IMR-90 (cell line): ENCODE measurements around the gene CADM2. TPM values are rescaled to one million over a fixed set of nuclear protein-coding genes. Genes with fewer than 3 reads are reported as not detected.

Experiments
- ATAC-seq: fragments of 200-7000 bp; cut with Tn5 transposase; 2 replicates; pipeline ENCODE4 v1.9.1; 2020; ENCODE audit warnings: low read depth, mild to moderate bottlenecking, moderate library complexity
- BruUV-seq: library from RNA; stranded (reverse); fragments of 400-500 nt; replicated peaks from 2 replicates; lab custom pipeline; 2021; lab: Mats Ljungman, UMichigan
- CTCF ChIA-PET: fragments of 300-600 bp; formaldehyde crosslinking; extraction: SDS; loops from one replicate; lab custom pipeline; 2021; ENCODE audit warnings: antibody characterized with exemption; lab: Yijun Ruan, JAX
- POLR2A ChIA-PET: fragments of 300-600 bp; sonication (Branson Sonifier 250); formaldehyde crosslinking; loops from one replicate; lab custom pipeline; 2022; ENCODE audit warnings: antibody characterized with exemption; ENCODE audit not compliant: unreplicated experiment; lab: Charles Lee
- DNase-seq: peaks from one replicate; pipeline ENCODE4 v3.0.0; 2013
- H2AFZ ChIP-seq: replicated peaks from 2 replicates; pipeline ENCODE3; 2013; ENCODE audit warnings: low read length, mild to moderate bottlenecking; ENCODE audit not compliant: poor library complexity
- H2AK5ac ChIP-seq: 2 replicates; pipeline ENCODE4 v1.6.1; 2013; ENCODE audit warnings: low read depth, low read length, inconsistent platforms
- H2AK9ac ChIP-seq: replicated peaks from 2 replicates; pipeline ENCODE3; 2013; ENCODE audit warnings: mild to moderate bottlenecking, low read depth, low read length, moderate library complexity; ENCODE audit not compliant: poor library complexity
- H2BK120ac ChIP-seq: 2 replicates; pipeline ENCODE4 v1.6.1; 2013; ENCODE audit warnings: low read depth, low read length, inconsistent platforms
- H2BK15ac ChIP-seq: 3 replicates; pipeline ENCODE4 v1.6.1; 2013; ENCODE audit warnings: low read depth, low read length, inconsistent platforms
- H2BK20ac ChIP-seq: 2 replicates; pipeline ENCODE4 v1.6.1; 2013; ENCODE audit warnings: low read depth, mild to moderate bottlenecking, inconsistent platforms, low read length, moderate library complexity
- H2BK5ac ChIP-seq: 2 replicates; pipeline ENCODE4 v1.6.1; 2013; ENCODE audit warnings: mild to moderate bottlenecking, low read depth, low read length, inconsistent platforms; ENCODE audit not compliant: poor library complexity, severe bottlenecking
- H3K14ac ChIP-seq: replicated peaks from 2 replicates; pipeline ENCODE4 v1.6.1; 2013; ENCODE audit warnings: low read depth, low read length, inconsistent platforms
- H3K18ac ChIP-seq: 2 replicates; pipeline ENCODE4 v1.6.1; 2013; ENCODE audit warnings: low read depth, low read length, control low read depth
- H3K23ac ChIP-seq: 2 replicates; pipeline ENCODE4 v1.6.1; 2013; ENCODE audit warnings: low read depth, low read length, inconsistent platforms
- H3K27ac ChIP-seq: 2 replicates; pipeline ENCODE4 v1.5.1; 2013; ENCODE audit warnings: mild to moderate bottlenecking, control low read depth, low read length; ENCODE audit not compliant: insufficient read depth
- H3K27me3 ChIP-seq: 2 replicates; pipeline ENCODE4 v1.6.1; 2013; ENCODE audit warnings: low read length; ENCODE audit not compliant: control insufficient read depth, insufficient read depth
- H3K36me3 ChIP-seq: 2 replicates; pipeline ENCODE4 v1.6.1; 2013; ENCODE audit warnings: low read length, mixed read lengths; ENCODE audit not compliant: control insufficient read depth, insufficient read depth
- H3K4ac ChIP-seq: 2 replicates; pipeline ENCODE4 v1.6.1; 2013; ENCODE audit warnings: low read depth, low read length, inconsistent platforms
- H3K4me1 ChIP-seq: 2 replicates; pipeline ENCODE4 v1.6.1; 2013; ENCODE audit warnings: low read length, mixed read lengths; ENCODE audit not compliant: control insufficient read depth, insufficient read depth
- H3K4me2 ChIP-seq: 2 replicates; pipeline ENCODE4 v1.6.1; 2013; ENCODE audit warnings: low read depth, mild to moderate bottlenecking, control low read depth, low read length, moderate library complexity
- H3K4me3 ChIP-seq: 2 replicates; pipeline ENCODE4 v1.5.1; 2013; ENCODE audit warnings: low read depth, mild to moderate bottlenecking, control low read depth, low read length, moderate library complexity; ENCODE audit not compliant: insufficient read depth
- H3K56ac ChIP-seq: 2 replicates; pipeline ENCODE4 v1.6.1; 2013; ENCODE audit warnings: low read length, inconsistent platforms; ENCODE audit not compliant: insufficient read depth; ENCODE audit errors: extremely low read depth
- H3K79me1 ChIP-seq, 2 experiments: 2 replicates each; pipeline ENCODE4 v1.6.1; 2013; ENCODE audit warnings: low read length in 2 of 2, inconsistent platforms in 1 of 2, low read depth in 1 of 2
- H3K9ac ChIP-seq: 2 replicates; pipeline ENCODE4 v1.6.1; 2013; ENCODE audit warnings: low read depth, low read length, control low read depth
- H3K9me1 ChIP-seq: 2 replicates; pipeline ENCODE4 v1.6.1; 2013; ENCODE audit warnings: low read length, inconsistent platforms; ENCODE audit not compliant: insufficient read depth
- H3K9me3 ChIP-seq: 2 replicates; pipeline ENCODE4 v1.6.1; 2013; ENCODE audit warnings: low read length; ENCODE audit not compliant: control insufficient read depth, insufficient read depth
- H4K20me1 ChIP-seq: 2 replicates; pipeline ENCODE4 v1.6.1; 2013; ENCODE audit warnings: low read length, inconsistent platforms; ENCODE audit not compliant: insufficient read depth
- H4K5ac ChIP-seq: 2 replicates; pipeline ENCODE4 v1.6.1; 2013; ENCODE audit warnings: mild to moderate bottlenecking, low read depth, low read length, control low read depth
- H4K8ac ChIP-seq, 2 experiments: 2 replicates each; pipeline ENCODE4 v1.6.1; 2013; ENCODE audit warnings: low read depth in 2 of 2, low read length in 2 of 2, control low read depth in 1 of 2, inconsistent platforms in 1 of 2
- H4K91ac ChIP-seq: 2 replicates; pipeline ENCODE4 v1.6.1; 2013; ENCODE audit warnings: low read depth, low read length, inconsistent platforms; ENCODE audit not compliant: insufficient read depth
- CHD1 ChIP-seq: IDR thresholded peaks from 2 replicates; pipeline ENCODE4 v1.6.1; 2012; ENCODE audit warnings: low read depth, low read length, improper control_type of control experiment
- FOS ChIP-seq: fragments of 150-350 bp; IDR thresholded peaks from 2 replicates; pipeline ENCODE4 v1.6.1; 2016; ENCODE audit warnings: low read depth, low read length
- NFE2L2 ChIP-seq: fragments of 150-350 bp; IDR thresholded peaks from 2 replicates; pipeline ENCODE4 v1.6.1; 2016; ENCODE audit warnings: low read depth, mild to moderate bottlenecking, low read length
- POLR2A ChIP-seq: IDR thresholded peaks from 2 replicates; pipeline ENCODE4 v1.6.1; 2012; ENCODE audit warnings: mild to moderate bottlenecking, low read depth, low read length
- RAD21 ChIP-seq: IDR thresholded peaks from 2 replicates; pipeline ENCODE4 v1.6.1; 2012; ENCODE audit warnings: low read length, improper control_type of control experiment
- SMC3 ChIP-seq: fragments of 150-350 bp; IDR thresholded peaks from 2 replicates; pipeline ENCODE4 v1.6.1; 2016; ENCODE audit warnings: low read depth, mild to moderate bottlenecking, antibody characterized with exemption, low read length, moderate library complexity
- WGBS, 2 experiments: methylation state at CpG; one replicate each; pipeline versions ENCODE4 v1.1.5 to v1.1.7; 2013; ENCODE audit warnings: missing lambda C conversion rate in 2 of 2; ENCODE audit not compliant: insufficient read length in 1 of 2; ENCODE audit errors: extremely low coverage in 2 of 2; 5-methylcytosine and 5-hydroxymethylcytosine counted together
- dilution Hi-C: fragments of 300-500 bp; cut with HindIII; formaldehyde crosslinking; loops from one replicate; pipeline ENCODE4 v1.14.3; 2018; ENCODE audit warnings: low sequenced_read_pairs; ENCODE audit not compliant: unreplicated experiment
- in situ Hi-C: fragments of 300-500 bp; cut with MboI; formaldehyde crosslinking; loops from 3 replicates; pipeline ENCODE4 v1.14.3; 2019; ENCODE audit warnings: low sequenced_read_pairs, inconsistent platforms, mixed read lengths
- intact Hi-C: fragments of 100-400 bp; cut with micrococcal nuclease; formaldehyde crosslinking; loops from 2 replicates; pipeline ENCODE4 v1.10.0; 2022
- polyA plus RNA-seq, 3 experiments: library from polyadenylated mRNA; depleted of rRNA; stranded (reverse); fragments of >200 nt; gene quantifications; 2 replicates each; pipeline ENCODE4 v1.2.3, GENCODE V29; 2012; ENCODE audit warnings: low replicate concordance in 1 of 3
- total RNA-seq: library from RNA; depleted of rRNA; stranded (reverse); fragments of >200 nt; gene quantifications from 2 replicates; pipeline ENCODE4 v1.2.3, GENCODE V29; 2012

CADM2 gene
- total and polyA plus RNA-seq, 2 of the 4 experiments (the other 2 are of a cell fraction): not detected

DNA sequence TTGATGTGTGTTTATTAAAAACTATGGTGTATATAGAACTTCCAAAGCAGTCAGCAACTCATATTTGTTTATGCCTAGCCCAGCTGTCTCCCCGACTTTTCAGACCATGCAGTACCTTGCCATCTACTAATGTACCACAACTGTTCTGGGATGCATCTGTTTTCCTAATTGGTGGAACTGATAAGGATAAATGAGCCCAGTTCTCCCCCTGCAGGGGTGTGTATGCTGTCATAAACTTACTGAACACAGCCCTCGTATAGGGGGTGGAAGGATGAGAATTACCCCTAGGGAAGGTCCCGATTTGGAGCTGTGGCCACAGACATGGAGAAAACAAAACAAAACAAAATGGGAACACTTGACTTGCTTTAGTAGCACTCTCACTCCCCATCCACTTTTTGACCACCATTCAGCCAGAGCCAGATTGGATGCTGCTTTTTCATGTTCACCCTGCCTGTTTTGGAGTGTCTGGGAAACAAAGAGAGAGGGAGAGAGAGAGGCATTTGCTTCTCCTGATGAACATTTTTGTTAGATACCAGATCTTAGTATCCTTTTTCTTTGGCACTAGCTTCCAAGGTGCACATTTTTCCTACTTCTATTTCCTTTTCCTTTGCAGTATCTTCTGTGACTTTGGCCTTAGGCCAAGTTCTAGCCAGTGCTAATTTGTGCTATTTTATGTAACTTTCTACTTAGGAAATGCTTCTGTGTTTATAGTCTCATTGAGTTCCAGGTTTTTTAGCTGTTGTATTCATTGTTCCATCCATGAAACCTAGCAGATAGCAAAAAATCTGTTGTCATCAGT, 29.1 kb downstream of the CADM2 start:
- no peak for DNase-seq
- no peaks in the 10 kb centered on the region for H3K4me1 ChIP-seq
- H3K56ac ChIP-seq: no peak overlapping the region
- H4K20me1 ChIP-seq: no peaks in the 10 kb centered on the region
- H3K9me1 ChIP-seq: no peaks in the 10 kb centered on the region
- H4K91ac ChIP-seq: no peak overlapping the region
- no peak overlapping the region for H3K23ac ChIP-seq
- no peak overlapping the region for H4K5ac ChIP-seq
- H3K4me3 ChIP-seq: no peak overlapping the region
- H3K9me3 ChIP-seq: no peaks in the 10 kb centered on the region
- H2AFZ ChIP-seq: no peak overlapping the region
- H2AK5ac ChIP-seq: no peak overlapping the region
- CTCF ChIA-PET: no interaction called here
- H2BK120ac ChIP-seq: no peak overlapping the region
- no peak overlapping the region for H3K18ac ChIP-seq
- intact Hi-C loops: no loop called here
- POLR2A ChIA-PET: no interaction called here
- no peak overlapping the region for H3K9ac ChIP-seq
- no peak overlapping the region for H2BK5ac ChIP-seq
- H3K27ac ChIP-seq: no peak overlapping the region
- no peaks in the 10 kb centered on the region for H3K79me1 ChIP-seq
- in situ Hi-C loops: no loop called here
- H3K36me3 ChIP-seq: no peaks in the 10 kb centered on the region
- H3K27me3 ChIP-seq: no peaks in the 10 kb centered on the region
- no peak overlapping the region for H2BK15ac ChIP-seq
- H4K8ac ChIP-seq: no peak overlapping the region
- H3K4me2 ChIP-seq: no peak overlapping the region
- no peak overlapping the region for H3K4ac ChIP-seq
- no TSS peak for BruUV-seq
- H2AK9ac ChIP-seq: no peak overlapping the region
- WGBS, 2 experiments: no CpG with 5 or more reads among the region's 3 CpGs
- no peak for ATAC-seq
- TF ChIP-seq SMC3 (no peak), RAD21 (no peak), POLR2A (no peak), NFE2L2 (no peak), FOS (no peak), CHD1 (no peak)
- no peak overlapping the region for H3K14ac ChIP-seq
- dilution Hi-C loops: no loop called here
- no peak overlapping the region for H2BK20ac ChIP-seq
